CD4-positive, alpha-beta T cell treated with Interleukin-17A for 1 hour (primary cell): ENCODE measurements around the gene RPP14.

Source experiments
- DNase-seq: peaks from one replicate; pipeline ENCODE4 v3.0.0-alpha.2; 2020

The RPP14 gene

DNA sequence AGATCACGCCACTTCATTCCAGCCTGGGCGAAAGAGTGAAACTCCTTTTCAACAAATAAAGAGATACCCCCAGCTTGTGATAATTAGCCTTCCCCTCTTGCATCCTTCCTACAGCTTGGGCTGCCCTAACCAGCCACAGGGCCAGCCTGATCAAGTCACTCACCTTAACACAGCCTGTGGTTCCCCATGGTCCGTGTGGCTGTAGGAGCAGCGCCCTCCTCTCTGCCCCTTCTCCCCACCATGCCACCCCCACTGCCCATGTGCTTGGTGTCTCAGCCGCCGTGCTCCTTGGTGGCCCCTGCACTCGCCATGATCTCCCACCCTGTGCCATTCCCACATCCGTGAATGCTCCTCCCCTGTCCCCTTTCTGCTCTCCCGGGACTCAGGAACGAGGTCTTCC is 13.2 kb upstream of the RPP14 start:
- DNase-seq: no peak

DNA sequence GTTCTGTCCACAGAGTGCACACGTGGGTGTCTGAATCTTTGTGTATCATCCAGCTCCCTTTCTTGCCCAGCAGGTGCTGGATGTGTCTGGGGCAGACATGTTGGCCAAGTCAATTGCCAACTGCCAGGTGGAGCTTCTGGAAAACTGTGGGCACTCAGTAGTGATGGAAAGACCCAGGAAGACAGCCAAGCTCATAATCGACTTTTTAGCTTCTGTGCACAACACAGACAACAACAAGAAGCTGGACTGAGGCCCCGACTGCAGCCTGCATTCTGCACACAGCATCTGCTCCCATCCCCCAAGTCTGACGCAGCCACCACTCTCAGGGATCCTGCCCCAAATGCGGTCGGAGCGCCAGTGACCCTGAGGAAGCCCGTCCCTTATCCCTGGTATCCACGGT is 12.5 kb upstream of the RPP14 start:
- DNase-seq: no peak

DNA sequence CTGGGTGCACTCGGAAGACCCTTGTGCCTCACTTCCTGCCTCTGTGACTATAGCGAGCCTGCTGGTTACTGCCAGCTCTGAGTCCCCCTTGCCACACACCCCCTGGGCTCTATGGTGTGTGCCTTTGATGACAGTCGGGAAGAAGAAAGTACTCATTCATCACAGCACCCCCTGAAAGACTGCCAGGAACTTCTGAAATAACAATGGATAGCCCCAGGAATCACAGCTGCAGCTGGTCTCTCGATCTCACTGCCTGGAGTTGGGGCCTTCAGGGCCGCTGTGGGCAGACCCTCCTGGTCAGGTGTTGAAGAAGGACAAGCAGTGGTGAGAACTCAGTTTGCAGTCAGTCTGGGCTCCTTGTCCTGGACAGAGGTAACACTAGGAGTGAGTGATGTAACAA is 9.8 kb upstream of the RPP14 start:
- DNase-seq: no peak

DNA sequence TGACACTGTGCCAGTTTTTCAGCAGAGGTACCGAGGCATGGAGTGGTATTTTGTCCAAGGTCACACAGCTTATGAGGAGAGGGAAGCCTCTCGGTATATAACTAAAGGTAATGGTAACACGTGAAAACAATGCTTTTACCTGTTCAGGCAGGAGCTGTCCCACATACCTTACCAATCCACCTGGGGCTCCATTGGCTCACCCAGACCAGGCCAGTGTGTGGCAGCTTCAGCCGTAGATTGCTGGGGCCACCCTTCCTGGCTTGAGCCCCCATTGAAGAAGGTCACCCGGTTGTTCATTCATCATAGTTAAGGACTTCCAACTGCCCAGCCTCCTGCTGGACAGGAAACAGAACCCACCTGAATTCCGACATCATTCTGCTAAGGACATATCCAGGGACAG is 9.2 kb upstream of the RPP14 start:
- DNase-seq: no peak

DNA sequence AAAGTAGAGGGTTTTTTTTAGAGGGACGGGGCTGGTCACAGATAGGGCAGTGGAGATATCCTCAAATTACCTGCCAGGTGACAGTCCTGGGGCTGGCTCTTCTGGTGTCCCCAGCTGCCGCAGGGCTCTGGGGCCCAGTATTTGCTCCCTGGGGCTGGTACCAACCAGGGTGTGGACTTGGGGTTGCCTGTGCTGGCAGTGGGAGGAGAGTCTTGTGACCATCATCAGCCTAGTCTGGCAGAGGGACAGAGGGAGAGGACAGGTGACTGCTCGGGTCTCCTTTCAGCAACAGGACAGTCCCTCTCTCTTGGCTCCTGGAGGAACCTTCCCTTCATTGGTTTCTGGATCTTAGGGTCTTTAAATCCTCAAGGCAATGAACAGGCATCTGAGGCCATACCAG is 7.9 kb upstream of the RPP14 start:
- no peak for DNase-seq

DNA sequence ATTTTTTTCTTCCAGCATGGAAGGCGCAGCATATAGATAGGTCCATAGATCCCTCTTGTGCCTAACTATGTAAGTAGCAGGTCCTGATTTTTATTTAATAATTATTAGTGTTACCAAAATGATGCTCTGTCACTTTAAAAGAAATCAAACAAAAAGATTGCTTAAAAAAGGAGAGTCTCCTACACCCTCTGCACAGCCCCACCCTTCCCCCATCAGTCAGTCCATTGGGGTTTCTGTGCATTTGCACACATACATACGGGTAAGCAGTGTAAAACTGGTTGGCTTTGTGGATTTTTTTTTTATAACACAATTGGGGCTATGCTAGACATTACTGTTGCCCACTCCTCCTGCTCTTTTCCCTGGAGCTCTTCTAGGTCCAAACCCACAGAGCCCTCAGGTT is 7.0 kb upstream of the RPP14 start:
- no peak for DNase-seq

DNA sequence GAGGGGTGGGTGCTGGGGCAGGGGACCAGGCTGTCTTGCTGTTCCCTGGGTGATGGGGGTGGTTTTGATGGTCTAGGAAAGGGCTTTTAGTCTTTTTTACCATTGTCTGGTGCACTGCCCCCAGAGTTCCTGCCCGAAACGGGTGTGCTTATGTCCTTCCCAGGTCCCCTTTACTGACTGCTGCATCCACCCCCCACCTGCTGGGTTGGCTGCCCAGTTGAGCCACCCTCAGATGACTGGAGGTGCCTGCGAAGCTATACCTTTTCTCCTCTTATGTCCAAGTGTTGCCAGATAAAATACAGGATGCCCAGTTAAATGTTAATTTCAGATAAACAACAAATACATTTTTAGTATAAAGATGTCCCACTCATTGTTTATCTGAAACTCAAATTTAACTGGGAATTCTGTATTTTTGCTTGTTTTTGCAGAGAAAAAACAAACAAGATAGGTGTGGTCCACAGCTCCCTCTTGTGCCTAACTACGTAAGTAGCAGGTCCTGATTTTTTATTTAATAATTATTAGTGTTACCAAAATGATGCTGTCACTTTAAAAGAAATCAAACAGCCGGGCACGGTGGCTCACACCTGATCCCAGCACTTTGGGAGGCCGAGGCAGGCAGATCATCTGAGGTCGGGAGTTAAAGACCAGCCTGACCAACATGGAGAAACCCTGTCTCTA is 6.1 kb upstream of the RPP14 start:
- DNase-seq: peak; percentile 19

DNA sequence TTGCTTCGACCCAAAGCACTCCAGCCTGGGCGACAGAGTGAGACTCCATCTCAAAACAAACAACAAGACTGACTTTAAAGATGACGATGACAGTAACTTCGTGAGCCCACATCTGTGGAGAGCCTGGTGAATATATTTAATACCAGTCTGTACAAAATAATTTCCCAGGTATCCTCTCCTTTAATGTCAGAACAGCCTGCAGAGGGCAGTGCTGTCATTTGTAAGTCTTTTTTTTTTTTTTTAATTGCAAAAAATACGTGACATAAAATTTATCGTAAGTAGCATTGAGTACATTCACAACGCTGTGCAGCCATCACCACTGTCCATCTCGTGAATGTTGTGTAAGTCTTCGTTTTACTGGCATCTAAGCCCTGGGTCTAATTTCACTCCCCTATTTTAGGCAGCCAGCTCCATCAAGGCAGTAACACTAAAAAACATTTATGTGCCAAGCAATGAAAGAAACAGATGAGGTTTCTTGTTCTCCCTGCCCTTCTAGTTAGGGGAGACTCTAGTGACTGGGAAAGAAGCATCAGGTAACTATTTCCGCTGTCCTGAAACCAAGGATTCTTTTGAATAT is 1.7 kb downstream of the RPP14 start:
- peak; percentile 79 for DNase-seq

DNA sequence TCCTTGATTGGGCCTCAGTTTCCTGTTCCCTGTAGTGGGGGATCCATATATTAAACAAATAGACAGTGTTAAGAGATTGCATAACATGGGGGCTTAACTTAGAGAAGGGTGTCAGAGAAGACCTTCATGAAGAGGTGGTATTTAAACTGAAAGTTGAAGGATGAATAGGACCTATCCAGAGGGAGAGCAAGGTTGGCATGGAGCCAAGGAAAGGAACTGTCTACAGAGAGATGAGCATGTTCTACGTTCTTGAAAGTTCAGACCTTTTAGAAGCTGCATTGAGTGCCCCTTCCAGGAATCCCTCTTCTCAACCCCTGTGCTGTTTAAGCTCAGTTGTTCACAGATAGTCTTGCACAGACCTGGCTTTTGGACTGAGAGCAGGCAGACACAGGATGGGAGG is 2.7 kb downstream of the RPP14 start:
- DNase-seq: no peak

DNA sequence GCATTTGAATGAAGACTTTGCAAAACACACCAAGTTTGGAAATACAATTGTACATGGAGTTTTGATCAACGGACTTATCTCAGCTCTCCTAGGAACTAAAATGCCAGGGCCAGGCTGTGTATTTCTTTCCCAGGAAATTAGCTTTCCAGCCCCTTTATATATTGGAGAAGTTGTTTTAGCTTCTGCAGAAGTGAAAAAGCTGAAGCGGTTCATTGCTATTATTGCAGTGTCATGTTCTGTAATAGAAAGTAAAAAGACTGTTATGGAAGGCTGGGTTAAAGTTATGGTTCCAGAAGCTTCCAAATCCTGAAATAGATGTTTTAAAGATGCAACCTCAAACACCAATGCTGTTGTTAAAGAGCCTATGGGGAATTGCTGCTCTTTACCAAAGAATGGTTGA is 11.8 kb downstream of the RPP14 start:
- no peak for DNase-seq

DNA sequence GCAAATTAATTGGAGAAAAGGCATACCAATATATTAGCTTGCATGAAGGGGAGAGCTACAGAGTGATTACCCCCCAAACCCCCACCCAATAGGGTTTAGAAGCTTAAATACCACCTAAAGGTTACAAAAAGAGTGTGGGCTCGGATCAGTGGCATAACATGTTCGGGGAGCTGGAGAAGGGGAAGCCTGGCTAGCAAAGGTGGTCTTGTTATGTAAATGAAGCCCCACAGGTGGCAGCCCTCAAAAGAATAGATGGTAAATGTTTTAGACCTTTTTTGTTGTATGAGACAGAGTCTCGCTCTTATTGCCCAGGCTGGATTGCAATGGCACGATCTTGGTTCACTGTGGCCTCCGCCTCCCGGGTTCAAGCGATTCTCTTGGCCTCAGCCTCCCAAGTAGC is 15.7 kb downstream of the RPP14 start:
- no peak for DNase-seq

DNA sequence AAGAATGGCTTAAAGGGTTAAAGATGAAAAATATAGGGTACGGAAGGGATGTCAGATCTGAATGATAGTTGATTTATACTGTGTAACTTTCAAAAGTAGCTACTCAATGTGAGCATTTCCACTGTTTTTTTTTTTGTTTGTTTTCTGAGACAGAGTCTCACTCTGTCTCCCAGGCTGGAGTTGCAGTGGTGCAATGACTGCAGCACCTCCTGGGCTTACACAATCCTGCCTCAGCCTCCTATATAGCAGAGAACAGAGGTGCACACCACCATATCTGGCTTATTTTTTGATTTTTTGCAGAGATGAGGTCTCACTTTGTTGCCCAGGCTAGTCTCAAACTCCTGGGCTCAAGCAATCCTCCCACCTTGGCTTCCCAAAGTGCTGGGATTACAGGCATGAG is 16.7 kb downstream of the RPP14 start:
- no peak for DNase-seq

DNA sequence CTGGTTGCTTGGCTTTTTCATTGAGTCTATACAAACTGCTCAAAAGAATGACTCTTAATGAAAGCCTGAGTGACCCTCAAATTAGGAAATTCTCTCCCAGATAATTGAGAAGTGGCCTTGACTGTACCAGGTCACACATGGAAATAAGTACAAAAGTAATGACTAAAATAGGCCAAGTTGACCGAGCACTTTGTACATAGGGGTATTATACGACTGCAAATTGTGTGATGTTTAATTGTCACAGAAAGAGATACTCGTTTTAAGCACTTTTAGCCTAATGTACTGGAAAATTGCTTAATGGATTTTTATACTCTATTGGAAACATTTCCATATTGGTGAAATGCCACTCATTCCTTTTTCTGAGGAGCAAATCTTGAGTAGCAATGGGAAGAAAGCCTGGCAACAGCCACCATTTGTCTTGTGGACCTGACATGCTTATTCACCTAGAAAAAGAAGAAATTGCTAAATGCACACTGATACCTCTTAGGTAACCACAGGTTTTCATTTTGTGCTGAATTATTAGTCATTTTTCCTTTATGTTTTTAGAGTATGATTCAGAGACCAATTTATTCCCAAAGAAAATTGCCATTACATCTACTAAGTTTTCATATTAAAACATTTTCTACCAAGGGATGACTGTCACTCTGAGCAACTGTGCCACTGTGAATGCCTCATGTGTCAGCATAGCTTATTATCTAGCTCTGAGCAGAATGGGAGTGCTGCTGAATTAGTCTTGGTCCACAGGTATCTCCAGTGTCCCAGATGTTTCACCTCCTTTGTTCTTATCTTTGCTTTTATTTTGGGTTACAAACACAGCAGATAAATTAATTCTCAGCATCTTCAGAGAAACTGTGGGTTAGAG is 17.7 kb downstream of the RPP14 start:
- DNase-seq: no peak

DNA sequence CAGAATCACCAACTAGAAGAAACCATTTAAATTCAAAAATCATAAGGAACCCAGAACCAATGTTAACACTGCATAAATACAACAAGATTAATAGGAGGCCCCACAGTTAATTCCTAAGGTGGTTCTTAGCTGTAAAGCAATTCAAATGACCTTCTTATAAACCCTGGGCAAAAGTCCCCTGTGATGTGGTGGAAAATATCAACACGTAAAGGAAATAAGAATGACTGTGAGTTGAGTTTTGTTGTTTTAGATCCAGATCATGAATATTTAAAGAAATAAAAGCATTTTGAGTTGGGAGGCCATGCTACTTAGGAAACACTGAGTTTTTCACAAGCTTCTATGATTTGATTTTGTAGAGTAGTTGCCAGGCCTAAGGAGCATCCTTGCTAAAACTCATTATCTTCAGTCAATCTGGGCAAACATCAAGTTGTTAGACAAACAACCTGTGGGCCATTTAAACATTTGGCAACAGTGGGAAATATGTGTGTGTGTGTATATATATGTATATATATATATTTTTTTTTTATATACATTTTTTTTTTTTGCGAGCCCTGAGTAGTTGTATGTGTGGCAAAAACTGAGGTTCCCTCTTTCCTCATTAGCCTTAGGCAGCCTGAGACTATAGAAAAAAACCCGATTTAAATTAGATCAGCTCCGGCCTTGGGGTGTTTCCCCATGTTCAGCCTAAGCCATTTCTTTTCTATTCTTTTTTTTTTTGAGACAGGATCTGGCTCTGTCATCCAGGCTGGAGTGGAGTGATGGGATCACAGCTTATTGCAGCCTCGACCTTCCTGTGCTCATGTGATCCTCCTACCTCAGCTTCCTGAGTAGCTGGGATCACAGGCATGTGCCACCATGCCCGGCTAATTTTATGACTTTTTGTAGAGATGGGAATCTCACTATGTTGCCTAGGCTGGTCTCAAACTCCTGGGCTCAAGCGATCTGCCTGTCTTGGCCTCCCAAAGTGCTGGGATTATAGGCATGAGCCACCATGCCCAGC is 18.6 kb downstream of the RPP14 start:
- DNase-seq: peak; percentile 11

DNA sequence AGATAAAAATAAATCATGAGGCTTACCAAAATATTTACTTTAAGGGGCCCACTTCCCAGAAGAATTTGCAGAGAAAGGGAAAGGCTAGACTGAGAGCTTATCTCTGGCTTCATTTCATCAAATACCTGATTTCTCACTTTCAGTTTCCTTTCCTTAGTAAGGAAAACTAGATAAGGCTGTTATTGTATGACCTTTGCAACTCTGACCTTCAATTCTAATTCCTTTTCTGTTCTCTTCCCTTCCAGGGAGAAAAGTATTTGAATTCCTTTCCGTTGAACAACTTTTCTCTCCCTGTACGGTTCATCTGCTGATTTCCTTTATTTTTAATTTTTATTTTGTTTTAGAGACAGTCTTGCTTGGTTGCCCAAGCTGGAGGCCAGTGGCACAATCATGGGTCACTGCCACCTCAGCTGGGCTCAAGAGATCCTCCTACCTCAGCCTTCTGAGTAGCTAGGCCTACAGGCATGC is 19.5 kb downstream of the RPP14 start:
- no peak for DNase-seq

DNA sequence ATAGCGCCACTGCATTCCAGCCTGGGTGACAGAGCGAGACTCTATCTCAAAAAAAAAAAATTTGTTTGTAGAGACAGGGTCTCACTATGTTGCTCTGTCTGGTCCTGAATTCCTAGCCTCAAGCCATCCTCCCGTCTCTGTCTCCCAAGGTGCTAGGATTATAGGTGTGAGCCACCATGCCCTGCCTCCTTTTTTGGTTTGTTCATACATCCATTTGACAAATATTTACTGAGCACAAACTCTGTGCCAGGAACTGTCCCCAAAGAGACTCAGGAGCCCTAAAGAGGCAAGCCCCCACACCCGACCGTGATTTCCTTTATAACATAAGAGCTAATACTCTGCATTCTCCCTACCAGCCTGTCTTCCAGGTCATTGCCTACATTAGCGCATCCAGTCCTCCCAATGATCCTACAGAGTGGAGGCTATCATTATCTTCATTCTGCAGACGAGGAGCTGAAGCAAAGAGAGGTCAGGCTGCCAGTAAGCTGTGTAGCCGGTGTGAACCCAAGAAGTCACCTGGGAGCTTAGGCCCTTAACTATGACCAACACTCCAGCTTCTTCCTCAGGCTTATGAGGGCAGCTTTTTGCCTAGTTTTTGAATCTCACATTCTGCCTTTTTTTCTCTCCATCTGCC is 20.3 kb downstream of the RPP14 start:
- DNase-seq: no peak

DNA sequence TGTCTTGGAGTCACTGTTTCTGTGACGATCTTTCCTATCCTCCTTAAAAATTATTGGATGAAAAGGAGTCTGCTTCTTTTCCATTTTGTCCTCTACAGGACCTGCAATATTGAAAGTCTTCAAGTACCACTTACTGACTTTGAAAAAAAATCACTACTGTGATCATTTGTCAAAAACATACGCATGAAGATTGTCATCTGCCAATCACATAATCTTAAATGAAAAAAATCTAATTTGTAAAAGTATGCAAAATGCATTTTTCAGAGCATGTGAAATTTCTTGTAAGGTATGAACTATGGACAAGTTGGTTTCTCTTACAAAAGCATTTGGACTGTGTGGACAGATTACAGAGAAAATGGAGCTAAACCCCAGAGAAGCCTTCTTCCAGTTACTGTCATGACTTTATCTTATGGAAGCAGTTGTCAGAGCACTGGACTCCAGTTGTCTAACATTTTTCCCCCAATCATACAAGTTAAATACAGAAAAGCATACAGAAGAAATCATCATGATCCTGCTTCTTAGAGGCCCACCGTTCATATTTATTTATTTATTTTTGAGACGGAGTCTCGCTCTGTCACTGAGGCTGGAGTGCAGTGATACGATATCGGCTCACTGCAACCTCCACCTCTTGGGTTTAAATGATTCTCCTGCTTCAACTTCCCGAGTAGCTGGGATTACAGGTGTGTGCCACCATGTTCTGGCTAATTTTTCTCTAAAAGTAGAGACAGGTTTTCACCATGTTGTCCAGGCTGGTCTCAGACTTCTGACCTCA is 23.3 kb downstream of the RPP14 start:
- no peak for DNase-seq

DNA sequence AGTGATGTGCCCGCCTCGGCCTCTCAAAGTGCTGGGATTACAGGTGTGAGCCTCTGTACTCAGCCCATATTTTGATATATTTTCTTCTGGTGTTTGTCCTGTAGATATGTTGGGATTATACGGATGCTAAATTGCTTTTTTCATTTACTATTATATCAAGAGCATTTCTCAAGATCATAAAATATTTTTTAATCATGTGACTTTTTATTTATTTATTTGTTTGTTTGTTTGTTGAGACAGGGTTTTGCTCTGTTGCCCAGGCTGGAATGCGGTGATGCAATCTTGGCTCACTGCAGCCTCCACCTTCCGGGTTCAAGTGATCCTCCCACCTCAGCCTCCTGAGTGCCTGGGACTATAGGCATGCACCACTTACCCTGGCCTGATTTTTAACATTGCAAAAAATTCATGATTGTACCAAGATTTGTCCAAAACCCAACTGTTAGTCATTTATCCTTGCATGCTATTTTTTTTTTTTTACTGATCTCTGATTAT is 23.9 kb downstream of the RPP14 start:
- no peak for DNase-seq

DNA sequence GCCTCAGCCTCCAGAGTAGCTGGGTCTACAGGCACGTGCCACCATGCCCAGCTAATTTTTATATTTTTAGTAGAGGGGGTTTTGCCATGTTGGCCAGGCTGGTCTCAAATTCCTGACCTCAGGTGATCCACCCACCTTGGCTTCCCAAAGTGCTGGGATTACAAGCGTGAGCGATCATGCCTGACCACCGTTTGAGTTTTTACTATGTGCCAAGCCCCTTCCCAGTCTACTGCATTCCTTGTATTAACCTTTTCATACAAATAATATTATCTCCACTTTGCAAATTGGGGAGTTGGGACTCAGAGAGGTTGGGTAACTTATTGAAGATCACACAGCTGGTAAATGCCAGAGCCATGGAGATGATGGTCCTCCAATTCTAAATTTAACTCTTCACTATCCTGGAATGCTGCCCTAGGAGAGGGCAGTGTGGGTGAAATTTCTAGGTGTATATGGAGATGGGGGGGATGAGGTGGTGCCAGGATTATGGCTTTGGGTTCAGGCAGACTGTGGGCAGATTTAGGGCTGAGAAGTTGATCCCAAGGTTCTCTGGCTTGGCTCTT is 25.6 kb downstream of the RPP14 start:
- no peak for DNase-seq

DNA sequence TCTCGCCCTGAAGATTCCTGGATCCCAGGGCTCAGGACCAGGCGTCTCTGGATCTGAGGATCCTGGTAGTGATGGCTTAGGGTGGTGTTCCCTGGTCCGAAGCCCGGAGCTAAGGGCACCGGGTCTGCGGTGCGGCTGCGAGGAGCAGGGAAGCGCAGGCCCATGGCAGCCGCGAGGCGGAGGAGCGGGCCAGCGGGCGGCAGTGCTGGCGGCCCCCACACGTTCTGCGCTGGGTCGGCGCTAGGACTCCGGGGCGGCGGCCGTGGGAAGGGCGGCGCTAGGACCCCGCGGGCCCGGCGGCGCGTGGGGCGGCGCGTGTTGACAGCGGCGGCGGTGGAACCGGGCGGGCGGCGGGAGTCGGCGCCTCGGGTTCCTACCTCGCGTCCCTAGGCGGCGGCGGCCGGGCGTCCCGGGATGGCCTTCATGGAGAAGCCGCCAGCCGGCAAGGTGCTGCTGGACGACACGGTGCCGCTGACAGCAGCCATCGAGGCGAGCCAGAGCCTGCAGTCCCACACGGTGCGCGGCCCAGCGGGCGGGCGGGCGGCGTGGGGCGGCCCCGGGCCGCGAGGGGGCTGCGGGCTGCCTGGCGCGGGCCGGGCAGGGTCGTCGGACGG is 26.6 kb downstream of the RPP14 start, which contains the start of gene PXK:
PXK (plus strand) TSS at position 318 of the 614 bp plus-strand sequence; CDS start at position 415, 97 bp downstream.
- peak; percentile 81 for DNase-seq
